ENCODE data around the gene LTK.

The LTK gene

DNA sequence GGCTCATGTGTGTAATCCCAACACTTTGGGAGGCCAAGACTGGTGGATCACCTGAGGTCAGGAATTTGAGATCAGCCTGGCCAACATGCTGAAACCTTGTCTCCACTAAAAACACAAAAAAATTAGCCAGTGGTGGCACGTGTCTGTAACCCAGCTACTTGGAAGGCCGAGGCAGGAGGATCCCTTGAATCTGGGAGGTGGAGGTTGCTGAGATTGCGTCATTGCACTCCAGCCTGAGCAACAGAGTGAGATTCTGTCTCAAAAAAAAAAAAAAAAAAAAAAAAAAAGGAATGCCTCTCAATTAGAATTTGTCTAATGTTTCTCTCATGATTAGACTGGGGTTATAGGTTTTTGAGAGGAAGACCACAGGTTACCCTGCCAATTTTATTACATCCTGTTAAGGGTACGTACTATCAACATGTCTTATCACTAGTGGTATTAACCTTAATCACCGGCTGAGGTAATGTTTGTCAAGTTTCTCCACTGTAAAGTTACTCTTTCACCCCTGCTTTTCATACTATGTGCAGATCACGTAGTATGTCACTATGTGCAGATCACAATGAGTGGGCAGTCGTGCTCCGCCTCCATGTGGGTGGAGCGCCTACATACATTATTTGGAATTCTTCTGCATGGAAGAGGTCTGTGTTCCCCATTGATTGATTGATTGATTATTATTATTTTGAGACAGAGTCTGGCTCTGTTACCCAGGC lies 36.6 kb upstream of the LTK start:
- H3K4me3 Mint-ChIP-seq: no peak overlapping the region
- no peaks in the 10 kb centered on the region for H3K27me3 Mint-ChIP-seq
- no peaks in the 10 kb centered on the region for H3K36me3 Mint-ChIP-seq (ENCODE audit: low read depth)
- no peak overlapping the region for H3K27ac Mint-ChIP-seq
- H3K4me1 Mint-ChIP-seq (ENCODE audit: low read depth): peaks cover 5% of the 10 kb centered on the region
- no peak for DNase-seq
- H3K9me3 Mint-ChIP-seq: no peaks in the 10 kb centered on the region

DNA sequence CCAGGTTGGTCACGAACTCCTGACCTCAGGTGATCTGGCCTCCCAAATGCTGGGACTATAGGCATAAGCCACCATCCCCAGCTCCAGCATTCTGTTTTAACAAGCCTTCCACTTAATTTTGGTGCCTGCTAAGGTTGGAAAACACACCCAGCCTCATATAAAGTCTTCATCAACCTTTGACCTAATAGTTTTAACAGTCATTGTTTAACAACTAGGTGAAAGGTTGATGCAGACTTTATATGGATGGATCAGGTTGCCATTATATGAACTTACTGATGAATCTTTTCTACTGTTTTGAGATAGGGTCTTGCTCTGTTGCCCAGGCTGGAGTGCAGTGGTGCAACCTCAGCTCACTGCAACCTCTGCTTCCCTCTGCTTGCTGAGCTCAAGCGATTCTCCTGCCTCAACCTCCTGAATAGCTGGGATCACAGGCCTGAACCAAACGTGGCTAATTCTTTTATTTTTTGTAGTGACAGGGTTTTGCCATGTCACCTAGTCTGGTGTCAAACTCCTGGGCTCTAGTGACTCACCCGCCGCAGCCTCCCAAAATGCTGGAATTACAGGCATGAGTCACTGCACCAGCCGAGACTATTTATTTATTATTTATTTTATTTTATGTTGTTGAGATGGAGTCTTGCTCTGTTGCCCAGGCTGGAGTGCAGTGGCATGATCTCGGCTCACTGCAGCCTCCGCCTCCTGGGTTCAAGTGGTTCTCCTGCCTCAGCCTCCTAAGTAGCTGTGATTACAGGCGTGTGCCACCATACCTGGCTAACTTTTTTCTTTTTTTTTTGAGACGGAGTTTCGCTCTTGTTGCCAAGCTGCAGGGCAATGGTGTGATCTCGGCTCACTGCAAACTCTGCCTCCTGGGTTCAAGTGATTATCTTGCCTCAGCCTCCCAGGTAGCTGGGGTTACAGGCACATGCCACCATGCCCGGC lies 33.5 kb upstream of the LTK start:
- Mint-ChIP-seq H3K9me3 (no peaks in the 10 kb centered on the region), H3K36me3 (ENCODE audit: low read depth) (peaks cover 7% of the 10 kb centered on the region), H3K27ac (no peak overlapping the region), H3K4me1 (ENCODE audit: low read depth) (peaks cover 15% of the 10 kb centered on the region), H3K4me3 (no peak overlapping the region), H3K27me3 (no peaks in the 10 kb centered on the region)
- no peak for DNase-seq

DNA sequence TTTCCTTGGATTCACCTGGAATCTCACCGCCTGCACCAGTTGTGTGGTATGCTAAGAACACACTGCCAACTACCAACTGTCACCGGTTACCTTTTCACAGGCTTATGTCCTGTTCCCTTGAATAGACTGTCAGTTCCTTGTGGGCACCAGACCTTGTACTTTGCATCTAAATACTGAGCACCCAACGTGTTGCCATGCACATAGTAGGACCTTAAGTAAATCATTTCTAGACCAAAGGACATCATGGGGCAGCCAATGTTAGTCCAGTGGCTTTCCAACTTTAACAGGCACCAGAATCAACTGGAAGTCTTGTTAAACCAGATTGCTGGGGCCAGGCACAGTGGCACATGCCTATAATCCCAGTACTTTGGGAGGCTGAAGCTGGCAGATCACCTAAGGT lies 31.6 kb upstream of the LTK start:
- Mint-ChIP-seq H3K9me3 (no peaks in the 10 kb centered on the region), H3K27ac (peak overlapping the region; percentile 95), H3K27me3 (no peaks in the 10 kb centered on the region), H3K4me1 (ENCODE audit: low read depth) (peaks cover 21% of the 10 kb centered on the region), H3K4me3 (peak overlapping the region; percentile 99), H3K36me3 (ENCODE audit: low read depth) (peaks cover 22% of the 10 kb centered on the region)
- no peak for DNase-seq

GRCh38 chr15:41544650-41545015 lies 31.0 kb upstream of the LTK start:
- Mint-ChIP-seq H3K4me3 (peak overlapping the region; percentile 99), H3K9me3 (no peaks in the 10 kb centered on the region), H3K4me1 (ENCODE audit: low read depth) (peaks cover 21% of the 10 kb centered on the region), H3K27ac (peak overlapping the region; percentile 95), H3K36me3 (ENCODE audit: low read depth) (peaks cover 22% of the 10 kb centered on the region), H3K27me3 (no peaks in the 10 kb centered on the region)
- no peak for DNase-seq

GRCh38 chr15:41543521-41543870 lies 29.9 kb upstream of the LTK start:
- peaks cover 24% of the 10 kb centered on the region for H3K4me1 Mint-ChIP-seq (ENCODE audit: low read depth)
- no peak for DNase-seq
- H3K27ac Mint-ChIP-seq: peak overlapping the region; percentile 95
- peaks cover 25% of the 10 kb centered on the region for H3K36me3 Mint-ChIP-seq (ENCODE audit: low read depth)
- no peaks in the 10 kb centered on the region for H3K27me3 Mint-ChIP-seq
- H3K9me3 Mint-ChIP-seq: no peaks in the 10 kb centered on the region
- H3K4me3 Mint-ChIP-seq: peak overlapping the region; percentile 99

GRCh38 chr15:41536866-41537265 lies 23.2 kb upstream of the LTK start:
- no peaks in the 10 kb centered on the region for H3K9me3 Mint-ChIP-seq
- H3K27ac Mint-ChIP-seq: no peak overlapping the region
- peaks cover 72% of the 10 kb centered on the region for H3K36me3 Mint-ChIP-seq (ENCODE audit: low read depth)
- peaks cover 9% of the 10 kb centered on the region for H3K4me1 Mint-ChIP-seq (ENCODE audit: low read depth)
- H3K4me3 Mint-ChIP-seq: no peak overlapping the region
- no peaks in the 10 kb centered on the region for H3K27me3 Mint-ChIP-seq
- DNase-seq: no peak

DNA sequence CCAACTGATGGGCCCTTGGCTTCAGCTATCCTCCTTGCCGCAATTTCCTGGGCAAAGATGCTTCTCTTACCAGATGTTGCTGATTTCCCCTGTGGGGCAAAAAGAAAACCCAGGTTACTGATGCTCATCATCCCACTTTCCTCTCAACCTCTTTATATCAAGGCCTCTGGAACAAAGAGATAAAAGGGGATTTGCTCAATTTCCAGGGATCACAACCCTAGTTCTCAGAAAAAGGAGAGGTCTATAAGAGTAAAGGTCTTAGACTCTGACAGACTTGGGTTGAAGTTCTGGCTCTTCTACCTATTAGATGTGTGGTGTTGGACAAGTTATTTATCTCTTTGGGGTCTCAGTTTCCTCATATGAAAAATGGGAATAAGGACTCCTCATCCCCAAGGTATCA lies 21.9 kb upstream of the LTK start:
- Mint-ChIP-seq H3K4me1 (ENCODE audit: low read depth) (peaks cover 5% of the 10 kb centered on the region), H3K36me3 (ENCODE audit: low read depth) (peaks cover 73% of the 10 kb centered on the region), H3K9me3 (no peaks in the 10 kb centered on the region), H3K4me3 (no peak overlapping the region), H3K27me3 (no peaks in the 10 kb centered on the region), H3K27ac (no peak overlapping the region)
- no peak for DNase-seq

- DNase-seq: no peak
- Mint-ChIP-seq H3K27me3 (no peaks in the 10 kb centered on the region), H3K4me1 (ENCODE audit: low read depth) (no peaks in the 10 kb centered on the region), H3K27ac (no peak overlapping the region), H3K9me3 (no peaks in the 10 kb centered on the region), H3K36me3 (ENCODE audit: low read depth) (peaks cover 96% of the 10 kb centered on the region), H3K4me3 (no peak overlapping the region)
Observed at GRCh38 chr15:41530363-41530956, 16.8 kb upstream of the LTK start.

DNA sequence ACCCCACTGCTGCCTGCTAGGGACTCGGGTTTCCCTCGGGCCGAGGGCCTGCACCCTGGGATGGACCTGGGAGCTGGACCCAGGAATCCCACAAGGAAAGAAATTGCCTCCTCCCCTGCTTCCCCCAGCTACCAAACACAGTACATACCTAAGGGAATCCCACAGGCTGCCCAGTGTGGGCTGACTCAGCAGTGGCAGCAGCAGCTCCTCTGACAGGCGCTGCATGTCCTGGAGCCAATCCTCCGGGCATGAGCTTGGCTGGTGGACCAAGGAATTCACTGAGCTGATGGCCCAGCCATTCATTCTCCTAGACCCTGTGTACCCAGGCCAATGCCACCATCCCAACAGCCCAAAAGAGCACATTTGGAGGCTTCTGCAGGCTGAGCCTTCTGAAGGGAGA lies 9.5 kb upstream of the LTK start:
- Mint-ChIP-seq H3K27me3 (no peaks in the 10 kb centered on the region), H3K4me1 (ENCODE audit: low read depth) (no peaks in the 10 kb centered on the region), H3K9me3 (no peaks in the 10 kb centered on the region), H3K36me3 (ENCODE audit: low read depth) (peaks cover 71% of the 10 kb centered on the region), H3K4me3 (no peak overlapping the region), H3K27ac (no peak overlapping the region)
- no peak for DNase-seq

- Mint-ChIP-seq H3K9me3 (no peaks in the 10 kb centered on the region), H3K4me1 (ENCODE audit: low read depth) (no peaks in the 10 kb centered on the region), H3K27ac (peak overlapping the region; percentile 42), H3K36me3 (ENCODE audit: low read depth) (peaks cover 71% of the 10 kb centered on the region), H3K27me3 (no peaks in the 10 kb centered on the region), H3K4me3 (no peak overlapping the region)
- DNase-seq: no peak
Observed at GRCh38 chr15:41521614-41522013, 8.0 kb upstream of the LTK start.

DNA sequence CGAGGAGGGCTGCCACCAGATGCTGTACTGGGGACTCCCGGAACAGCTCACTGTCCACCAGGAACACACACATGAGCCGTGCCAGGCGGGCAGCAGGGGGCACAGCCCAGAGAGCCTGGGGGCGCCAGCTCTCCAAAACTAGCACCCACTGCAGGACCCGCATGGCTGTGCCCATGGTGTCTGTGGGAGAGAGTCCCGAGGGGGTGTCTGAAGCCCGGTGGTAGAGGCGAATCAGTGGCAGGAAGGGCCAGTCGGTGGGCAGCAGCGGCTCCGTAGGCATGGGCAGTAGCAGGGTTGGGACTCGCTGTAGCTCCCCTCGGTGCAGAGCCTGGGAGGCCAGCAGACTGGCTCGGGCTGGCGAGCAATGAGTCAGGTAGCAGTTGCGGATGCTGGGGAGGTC lies 7.0 kb upstream of the LTK start:
- no peak for DNase-seq
- H3K4me3 Mint-ChIP-seq: no peak overlapping the region
- no peak overlapping the region for H3K27ac Mint-ChIP-seq
- no peaks in the 10 kb centered on the region for H3K9me3 Mint-ChIP-seq
- no peaks in the 10 kb centered on the region for H3K27me3 Mint-ChIP-seq
- H3K36me3 Mint-ChIP-seq (ENCODE audit: low read depth): peaks cover 68% of the 10 kb centered on the region
- no peaks in the 10 kb centered on the region for H3K4me1 Mint-ChIP-seq (ENCODE audit: low read depth)

- Mint-ChIP-seq H3K9me3 (no peaks in the 10 kb centered on the region), H3K4me3 (no peak overlapping the region), H3K36me3 (ENCODE audit: low read depth) (peaks cover 51% of the 10 kb centered on the region), H3K27ac (no peak overlapping the region), H3K4me1 (ENCODE audit: low read depth) (peaks cover 16% of the 10 kb centered on the region), H3K27me3 (peaks cover 13% of the 10 kb centered on the region)
- no peak for DNase-seq
Observed at GRCh38 chr15:41517895-41518449, 4.3 kb upstream of the LTK start.

- Mint-ChIP-seq H3K27me3 (peaks cover 37% of the 10 kb centered on the region), H3K36me3 (ENCODE audit: low read depth) (peaks cover 25% of the 10 kb centered on the region), H3K4me1 (ENCODE audit: low read depth) (peaks cover 25% of the 10 kb centered on the region), H3K4me3 (peak overlapping the region; percentile 58), H3K9me3 (no peaks in the 10 kb centered on the region), H3K27ac (no peak overlapping the region)
- DNase-seq: peak; percentile 52
Observed at GRCh38 chr15:41512940-41513505, 604 bp downstream of the LTK start.

- peaks cover 41% of the 10 kb centered on the region for H3K27me3 Mint-ChIP-seq
- DNase-seq: no peak
- peaks cover 20% of the 10 kb centered on the region for H3K36me3 Mint-ChIP-seq (ENCODE audit: low read depth)
- H3K4me3 Mint-ChIP-seq: peak overlapping the region; percentile 58
- no peak overlapping the region for H3K27ac Mint-ChIP-seq
- H3K4me1 Mint-ChIP-seq (ENCODE audit: low read depth): peaks cover 25% of the 10 kb centered on the region
- H3K9me3 Mint-ChIP-seq: no peaks in the 10 kb centered on the region
Observed at GRCh38 chr15:41512512-41512939, 1.1 kb downstream of the LTK start.
